Measurements from ENCODE around the gene HAVCR1. TPM values are rescaled to one million over a fixed set of nuclear protein-coding genes. Genes with fewer than 3 reads are reported as not detected.

HAVCR1 gene
- total RNA-seq, 1 experiment from 2014 or later, result not detected

DNA sequence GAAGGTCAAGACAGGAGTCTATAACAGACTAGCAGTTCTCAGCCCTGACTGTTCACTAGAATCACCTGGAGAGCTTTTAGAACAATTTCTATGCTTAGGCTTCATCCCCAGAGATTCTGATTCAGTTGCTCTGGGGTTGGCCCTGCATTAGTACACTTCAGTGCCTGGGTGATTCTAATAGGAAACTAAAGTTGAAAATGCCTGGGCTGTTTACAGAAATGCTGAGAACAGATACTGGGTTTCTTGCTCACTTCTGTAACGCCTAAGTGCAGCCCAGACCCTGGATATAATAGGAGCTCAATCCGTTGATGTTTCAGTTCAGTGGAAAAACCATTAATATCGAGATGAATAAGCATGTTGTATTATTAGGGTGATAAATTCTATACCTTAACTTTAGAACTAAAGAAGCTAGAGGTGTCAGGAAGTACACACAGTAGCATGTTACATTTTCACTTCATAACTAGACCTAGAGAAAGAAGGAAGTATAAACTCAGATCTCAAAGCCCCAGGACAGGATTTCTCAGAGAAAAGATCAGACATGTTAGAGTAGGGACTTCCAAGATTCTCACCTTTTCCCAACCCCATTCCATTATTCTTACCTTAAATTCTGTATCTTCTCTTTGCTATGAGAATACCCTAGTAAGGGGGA is 29.6 kb upstream of the HAVCR1 start:
- H3K27me3 Mint-ChIP-seq (ENCODE audit: insufficient read depth, unreplicated experiment), result no peaks in the 10 kb centered on the region
- TF ChIP-seq, protein P1, sequence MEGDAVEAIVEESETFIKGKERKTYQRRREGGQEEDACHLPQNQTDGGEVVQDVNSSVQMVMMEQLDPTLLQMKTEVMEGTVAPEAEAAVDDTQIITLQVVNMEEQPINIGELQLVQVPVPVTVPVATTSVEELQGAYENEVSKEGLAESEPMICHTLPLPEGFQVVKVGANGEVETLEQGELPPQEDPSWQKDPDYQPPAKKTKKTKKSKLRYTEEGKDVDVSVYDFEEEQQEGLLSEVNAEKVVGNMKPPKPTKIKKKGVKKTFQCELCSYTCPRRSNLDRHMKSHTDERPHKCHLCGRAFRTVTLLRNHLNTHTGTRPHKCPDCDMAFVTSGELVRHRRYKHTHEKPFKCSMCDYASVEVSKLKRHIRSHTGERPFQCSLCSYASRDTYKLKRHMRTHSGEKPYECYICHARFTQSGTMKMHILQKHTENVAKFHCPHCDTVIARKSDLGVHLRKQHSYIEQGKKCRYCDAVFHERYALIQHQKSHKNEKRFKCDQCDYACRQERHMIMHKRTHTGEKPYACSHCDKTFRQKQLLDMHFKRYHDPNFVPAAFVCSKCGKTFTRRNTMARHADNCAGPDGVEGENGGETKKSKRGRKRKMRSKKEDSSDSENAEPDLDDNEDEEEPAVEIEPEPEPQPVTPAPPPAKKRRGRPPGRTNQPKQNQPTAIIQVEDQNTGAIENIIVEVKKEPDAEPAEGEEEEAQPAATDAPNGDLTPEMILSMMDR (IDR thresholded peaks at IDR 0.05; ENCODE audit: unreplicated experiment), result no peak
- BruUV-seq (replicated peaks), result no TSS peak
- intact Hi-C loops (cut with micrococcal nuclease), result no loop called here
- no peak overlapping the region for H3K4me3 Mint-ChIP-seq (ENCODE audit: unreplicated experiment)
- no peaks in the 10 kb centered on the region for H3K9me3 Mint-ChIP-seq (ENCODE audit: unreplicated experiment)
- no peaks in the 10 kb centered on the region for H3K4me1 Mint-ChIP-seq (ENCODE audit: insufficient read depth, unreplicated experiment)
- DNase-seq (ENCODE audit: unreplicated experiment), result no peak
- CTCF ChIA-PET, result interaction anchor here (0.7 kb wide), 1 partner anchor 120 kb away, joined by 3 read pairs; no protein-coding TSS in a partner anchor
- no peak overlapping the region for H3K27ac Mint-ChIP-seq (ENCODE audit: low read depth, unreplicated experiment)
- POLR2A ChIA-PET, result interaction anchor here (0.6 kb wide), 1 partner anchor 325 kb away, joined by 3 read pairs; no protein-coding TSS in a partner anchor
- H3K36me3 Mint-ChIP-seq (ENCODE audit: insufficient read depth, unreplicated experiment), result no peaks in the 10 kb centered on the region

GRCh38 chr5:157086751-157087359 is 27.9 kb upstream of the HAVCR1 start:
- ChIA-PET POLR2A (interaction anchor here (0.6 kb wide), 1 partner anchor 505 kb away, joined by 3 read pairs; no protein-coding TSS in a partner anchor), CTCF (interaction anchor here (0.6 kb wide), 2 partner anchors 27 to 865 kb away, joined by 3 read pairs; no protein-coding TSS in a partner anchor)
- Mint-ChIP-seq H3K36me3 (ENCODE audit: insufficient read depth, unreplicated experiment) (no peaks in the 10 kb centered on the region), H3K27ac (ENCODE audit: low read depth, unreplicated experiment) (no peak overlapping the region), H3K9me3 (ENCODE audit: unreplicated experiment) (no peaks in the 10 kb centered on the region), H3K27me3 (ENCODE audit: insufficient read depth, unreplicated experiment) (no peaks in the 10 kb centered on the region), H3K4me3 (ENCODE audit: unreplicated experiment) (no peak overlapping the region), H3K4me1 (ENCODE audit: insufficient read depth, unreplicated experiment) (no peaks in the 10 kb centered on the region)
- no peak for DNase-seq (ENCODE audit: unreplicated experiment)
- BruUV-seq (replicated peaks), result no TSS peak
- TF ChIP-seq, protein P1 (IDR thresholded peaks at IDR 0.05; ENCODE audit: unreplicated experiment), result no peak
- intact Hi-C loops (cut with micrococcal nuclease), result no loop called here

- Mint-ChIP-seq H3K4me1 (ENCODE audit: insufficient read depth, unreplicated experiment) (no peaks in the 10 kb centered on the region), H3K27me3 (ENCODE audit: insufficient read depth, unreplicated experiment) (no peaks in the 10 kb centered on the region), H3K4me3 (ENCODE audit: unreplicated experiment) (no peak overlapping the region), H3K9me3 (ENCODE audit: unreplicated experiment) (no peaks in the 10 kb centered on the region), H3K36me3 (ENCODE audit: insufficient read depth, unreplicated experiment) (no peaks in the 10 kb centered on the region), H3K27ac (ENCODE audit: low read depth, unreplicated experiment) (no peak overlapping the region)
- TF ChIP-seq, protein P1 (IDR thresholded peaks at IDR 0.05; ENCODE audit: unreplicated experiment), result no peak
- no TSS peak for BruUV-seq (replicated peaks)
- ChIA-PET POLR2A (no interaction called here), CTCF (interaction anchor here (0.5 to 0.9 kb wide), 2 partner anchors 271 to 1078 kb away, joined by 3 read pairs; no protein-coding TSS in a partner anchor)
- no peak for DNase-seq (ENCODE audit: unreplicated experiment)
- intact Hi-C loops (cut with micrococcal nuclease), result no loop called here
Observed at GRCh38 chr5:157085930-157086329, 27.0 kb upstream of the HAVCR1 start.

DNA sequence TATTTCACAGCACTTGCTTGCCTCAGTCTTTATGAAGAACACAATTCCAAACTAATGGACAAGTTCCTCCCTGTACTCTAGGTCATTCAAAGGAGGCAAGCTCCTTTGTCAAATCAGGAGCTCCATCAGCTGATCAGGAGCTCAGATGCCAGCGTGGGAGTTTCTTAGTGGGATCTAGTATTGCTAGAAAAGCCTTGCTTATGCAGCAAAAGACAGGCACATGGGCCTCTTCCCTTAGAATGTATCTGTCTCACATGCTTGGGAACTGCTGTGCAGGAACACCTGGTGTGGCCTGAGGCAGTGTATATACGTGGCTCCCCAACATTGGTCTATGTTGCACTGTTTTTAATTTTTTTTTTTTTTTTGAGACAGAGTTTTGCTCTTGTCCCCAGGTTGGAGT is 21.4 kb upstream of the HAVCR1 start:
- H3K27ac Mint-ChIP-seq (ENCODE audit: low read depth, unreplicated experiment), result no peak overlapping the region
- CTCF ChIA-PET, result interaction anchor here (0.7 kb wide), 1 partner anchor 15 kb away, joined by 3 read pairs; no protein-coding TSS in a partner anchor
- peaks cover 5% of the 10 kb centered on the region for H3K4me1 Mint-ChIP-seq (ENCODE audit: insufficient read depth, unreplicated experiment)
- H3K9me3 Mint-ChIP-seq (ENCODE audit: unreplicated experiment), result no peaks in the 10 kb centered on the region
- BruUV-seq (replicated peaks), result no TSS peak
- intact Hi-C loops (cut with micrococcal nuclease), result no loop called here
- H3K27me3 Mint-ChIP-seq (ENCODE audit: insufficient read depth, unreplicated experiment), result no peaks in the 10 kb centered on the region
- H3K4me3 Mint-ChIP-seq (ENCODE audit: unreplicated experiment), result no peak overlapping the region
- POLR2A ChIA-PET, result no interaction called here
- H3K36me3 Mint-ChIP-seq (ENCODE audit: insufficient read depth, unreplicated experiment), result no peaks in the 10 kb centered on the region
- TF ChIP-seq, protein P1 (IDR thresholded peaks at IDR 0.05; ENCODE audit: unreplicated experiment), result no peak
- DNase-seq (ENCODE audit: unreplicated experiment), result no peak
